Stimulated activated CD4-positive, alpha-beta T cell treated with anti-CD3 and anti-CD28 coated beads, Interleukin-2, amount 100 ng/mL, for 24 hours (primary cell): Measurements from ENCODE around the gene SYT2.
"Not testable (repeated sequence)": the region's sequence is repeated elsewhere in the genome, so short reads cannot be mapped to it uniquely, and the experiment has no call there.

Source experiments
- DNase-seq, 2 donors: peaks; one replicate each; pipeline ENCODE4 v3.0.0-alpha.2; 2020

SYT2 gene

DNA sequence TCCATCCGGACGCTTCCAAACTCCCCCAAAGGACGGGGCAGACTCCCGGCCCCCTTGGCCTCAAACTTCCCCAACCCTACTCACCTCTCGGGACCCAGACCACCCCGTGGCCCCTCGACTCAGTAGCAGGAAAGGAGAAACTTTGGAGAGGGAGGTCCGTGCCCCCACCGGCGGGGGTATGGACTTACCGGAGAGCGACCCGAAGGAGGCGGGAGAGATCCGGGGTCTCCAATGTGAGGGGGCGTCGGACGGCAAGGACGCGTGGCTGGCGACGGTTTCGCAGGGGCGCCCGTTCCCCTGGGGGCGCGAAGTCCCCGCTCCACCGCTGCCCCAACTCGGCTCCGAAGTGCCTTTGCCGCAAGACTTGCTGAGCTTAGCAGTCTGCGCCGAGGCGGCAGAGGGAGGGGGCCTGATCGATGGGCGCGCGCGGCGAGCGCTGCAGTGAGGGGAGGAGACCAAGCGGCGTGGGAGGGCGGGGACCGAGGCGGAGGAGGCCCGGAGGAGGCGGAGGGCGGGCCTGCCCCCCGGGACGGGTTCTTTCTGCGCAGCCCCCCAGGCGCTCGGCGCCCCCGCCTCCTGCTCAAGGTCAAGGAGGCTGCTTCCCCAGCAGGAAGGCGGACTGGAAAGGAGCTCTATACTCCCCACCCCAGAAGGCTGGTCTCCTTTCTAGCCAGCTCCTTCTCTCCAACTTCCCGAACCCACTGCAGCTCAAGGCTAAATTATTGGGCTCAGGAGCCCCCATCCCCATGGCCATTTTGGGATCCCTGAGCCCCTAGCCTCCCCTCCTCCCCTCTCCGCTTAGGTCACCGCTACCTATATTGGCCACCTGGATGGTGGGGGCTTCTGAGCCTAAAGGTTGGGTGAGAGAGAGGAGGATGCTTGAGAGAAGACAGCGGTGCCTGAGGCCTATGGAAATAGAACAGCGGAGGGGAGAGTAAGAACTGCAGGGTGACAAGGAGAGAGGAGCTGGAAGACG lies at the start of gene SYT2:
TSS of gene SYT2 (minus strand) at position 385 of the 976 bp plus-strand sequence. CDS start 104,682 bp downstream, outside the sequence.
- peak in 1 of 2 donors; percentile 41 for DNase-seq

DNA sequence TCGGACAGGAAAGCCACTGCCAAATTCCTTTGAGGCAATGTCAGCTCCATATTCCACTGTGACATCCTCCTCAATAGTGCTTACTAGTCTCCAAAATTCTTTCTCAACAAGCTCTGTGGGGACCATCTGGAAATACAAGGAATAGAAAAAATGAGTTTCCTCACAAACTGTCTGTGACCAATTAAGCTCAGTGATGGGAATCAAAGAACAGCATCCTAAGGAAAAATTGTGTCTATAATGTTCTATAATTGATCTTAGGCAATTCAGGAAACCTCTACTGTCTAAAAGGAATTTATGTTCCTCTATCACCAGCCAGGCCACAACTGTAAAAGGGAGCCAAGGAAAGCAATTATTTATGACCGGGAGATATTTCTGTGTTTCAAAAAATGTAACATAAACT lies 46.1 kb upstream of the SYT2 start:
- no peak for DNase-seq

DNA sequence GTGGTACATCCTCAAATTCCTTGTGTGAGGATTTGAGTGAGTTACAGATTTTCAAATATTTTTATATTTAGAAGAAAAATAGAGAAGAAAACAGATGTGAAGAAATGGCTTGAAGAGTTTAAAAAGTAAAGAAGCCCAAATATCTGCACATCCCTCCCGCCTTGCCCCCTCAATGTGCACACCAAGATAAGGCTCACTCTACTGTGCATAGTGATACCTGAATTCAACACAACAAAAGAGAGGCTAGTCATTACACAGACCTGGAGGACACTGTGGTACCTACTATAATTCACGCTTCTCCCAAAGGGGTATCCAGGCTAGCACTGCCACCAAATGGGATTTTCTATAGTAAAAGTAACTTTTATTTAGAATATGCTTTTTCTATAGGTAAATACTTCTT lies 44.0 kb upstream of the SYT2 start:
- no peak for DNase-seq

DNA sequence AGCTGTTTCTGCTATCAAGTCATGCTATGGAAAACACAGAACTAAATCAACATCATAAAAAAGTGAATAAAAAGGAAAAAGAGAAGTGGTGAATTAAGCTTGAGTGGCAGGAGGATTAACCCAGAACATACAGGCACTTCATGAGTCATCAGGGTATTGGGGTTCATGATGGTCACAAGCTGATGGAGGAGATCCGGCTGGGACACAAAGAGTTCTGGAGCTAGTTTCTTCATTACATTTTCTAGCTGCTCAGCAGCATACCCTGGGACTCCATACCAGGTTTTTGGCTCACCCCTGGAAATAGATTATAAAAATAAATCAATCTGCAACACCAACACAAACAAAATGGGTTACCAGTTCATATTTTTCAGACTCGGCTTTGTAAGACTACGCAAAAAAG lies 42.5 kb upstream of the SYT2 start:
- DNase-seq: no peak

DNA sequence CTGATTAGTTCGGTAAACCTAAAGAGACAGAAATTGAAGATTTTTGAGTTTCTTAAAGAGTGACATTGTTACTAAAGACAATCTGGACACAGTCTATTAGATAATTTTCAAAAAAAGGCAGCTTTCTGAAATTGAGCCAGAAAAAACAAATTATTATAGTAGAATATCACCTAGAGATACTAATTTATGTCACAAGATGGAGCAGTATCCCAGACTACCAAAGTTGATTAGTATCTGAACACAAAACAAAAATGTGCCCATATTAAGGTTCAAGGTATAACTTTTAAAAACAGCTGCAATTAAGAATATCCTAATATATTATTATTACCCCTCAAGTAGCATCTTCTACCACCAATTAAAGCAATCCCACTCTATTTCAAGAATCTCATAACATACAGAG lies 40.5 kb upstream of the SYT2 start:
- no peak for DNase-seq

DNA sequence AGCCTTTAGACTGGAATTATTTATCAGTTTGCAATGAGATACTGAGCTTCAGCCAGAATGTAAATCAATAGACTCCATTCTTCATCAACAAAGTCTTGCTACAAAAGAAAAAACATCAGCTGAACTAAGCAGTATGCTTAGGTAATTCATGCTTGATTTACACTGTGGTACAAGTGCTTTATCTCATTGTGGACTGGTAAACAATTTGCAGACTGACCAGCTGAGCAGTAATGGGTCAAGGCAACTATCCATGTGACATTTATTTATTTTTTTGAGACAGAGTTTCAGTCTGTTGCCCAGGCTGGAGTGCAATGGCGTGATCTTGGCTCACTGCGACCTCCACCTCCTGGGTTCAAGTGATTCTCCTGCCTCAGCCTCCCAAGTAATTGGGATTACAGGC lies 39.8 kb upstream of the SYT2 start:
- DNase-seq: no peak

DNA sequence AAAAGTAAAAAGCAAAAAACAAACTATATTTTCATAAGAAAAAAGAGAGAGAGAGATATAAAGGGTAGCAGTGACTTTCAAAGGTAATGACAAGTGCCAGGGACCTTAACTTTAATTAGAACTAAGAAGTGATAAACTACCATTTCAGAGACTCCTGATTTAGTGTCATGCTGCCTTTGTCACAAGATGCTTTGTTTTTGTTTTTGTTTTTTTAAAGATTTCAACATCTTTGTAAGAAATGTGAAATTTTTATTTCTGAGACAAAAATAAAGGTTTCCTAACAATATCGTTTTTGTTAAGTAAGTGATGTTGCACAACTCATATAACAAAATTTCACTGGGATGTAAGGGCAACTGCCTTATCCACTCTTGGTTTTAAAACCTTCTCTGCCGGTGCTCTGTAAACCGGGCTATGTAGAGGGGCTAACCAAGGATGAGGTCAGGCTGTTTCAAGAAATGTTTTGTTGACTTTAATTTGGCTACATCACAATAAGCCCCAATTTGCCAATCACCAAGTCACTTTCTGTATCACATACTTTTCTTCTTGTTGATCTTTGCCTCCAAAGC lies 35.2 kb upstream of the SYT2 start:
- DNase-seq: no peak

DNA sequence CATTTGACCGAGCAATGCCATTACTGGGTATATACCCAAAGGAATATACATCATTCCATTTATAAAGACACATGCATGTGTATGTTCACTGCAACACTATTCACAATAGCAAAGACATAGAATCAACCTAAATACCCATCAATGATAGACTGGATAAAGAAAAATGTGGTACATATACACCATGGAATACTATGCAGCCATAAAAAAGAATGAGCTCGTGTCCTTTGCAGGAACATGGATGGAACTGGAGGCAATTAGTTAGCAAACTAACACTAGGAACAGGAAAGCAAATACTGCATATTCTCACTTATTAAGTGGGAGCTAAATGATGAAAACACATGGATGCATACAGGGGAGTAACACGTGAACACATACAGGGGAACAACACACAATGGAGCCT lies 34.5 kb upstream of the SYT2 start:
- DNase-seq: not testable (repeated sequence)

DNA sequence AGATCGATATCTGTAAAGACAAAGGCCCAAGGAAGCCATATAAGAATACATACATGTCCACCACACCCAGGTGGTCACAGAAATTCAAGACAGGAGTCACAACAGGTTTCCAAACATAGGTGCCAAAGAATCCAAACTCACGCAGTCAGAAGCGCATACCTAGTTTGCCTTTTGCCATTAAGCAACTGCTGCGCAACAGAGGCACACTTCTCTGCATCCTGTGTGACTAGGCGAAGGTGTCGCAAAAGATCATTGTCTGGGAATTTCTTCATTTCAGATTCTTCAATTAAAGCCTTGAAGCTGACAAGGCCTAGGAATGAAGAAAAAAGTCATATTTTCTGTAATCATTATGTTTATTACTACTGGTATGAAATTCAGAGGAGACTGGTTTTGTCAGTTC lies 32.2 kb upstream of the SYT2 start:
- no peak for DNase-seq

DNA sequence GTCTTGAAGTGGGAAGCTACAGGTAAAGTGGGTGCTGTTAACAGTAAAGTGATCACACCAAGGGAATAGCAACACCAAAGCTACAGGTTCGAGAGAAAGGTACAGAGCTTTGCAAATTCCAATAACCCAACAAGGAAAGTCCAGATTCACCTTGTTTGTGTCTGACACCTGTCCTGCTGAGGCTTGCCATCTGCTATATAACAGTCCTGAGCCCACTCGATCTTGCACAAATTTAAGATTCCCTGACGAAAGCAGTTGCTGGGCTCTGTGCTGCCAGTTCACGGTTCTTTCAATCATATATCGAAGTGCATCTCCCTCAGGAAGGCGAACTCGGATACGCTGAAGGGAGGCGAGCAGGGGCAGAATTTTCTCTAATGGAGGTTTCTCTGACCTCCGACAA lies 23.0 kb upstream of the SYT2 start:
- DNase-seq: no peak

DNA sequence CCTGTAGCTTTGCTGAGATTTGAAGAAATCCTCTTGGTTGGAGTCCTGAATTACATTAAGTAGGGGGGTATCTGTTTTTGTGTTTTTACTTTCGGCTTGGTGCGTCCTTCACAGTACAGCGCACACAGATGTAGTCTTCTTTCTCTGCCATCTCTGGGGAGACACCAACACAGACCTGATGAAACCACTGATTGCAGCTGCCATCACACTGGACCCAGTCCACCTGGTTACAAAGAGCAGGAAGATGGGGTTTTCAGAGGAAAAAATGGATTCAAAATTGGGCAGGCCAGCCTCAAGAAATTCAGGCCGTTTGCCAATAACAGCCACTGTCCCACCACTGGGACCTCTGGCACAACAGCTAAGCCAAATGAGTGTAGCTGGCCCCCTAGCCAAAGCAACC lies 18.7 kb upstream of the SYT2 start:
- DNase-seq: no peak

DNA sequence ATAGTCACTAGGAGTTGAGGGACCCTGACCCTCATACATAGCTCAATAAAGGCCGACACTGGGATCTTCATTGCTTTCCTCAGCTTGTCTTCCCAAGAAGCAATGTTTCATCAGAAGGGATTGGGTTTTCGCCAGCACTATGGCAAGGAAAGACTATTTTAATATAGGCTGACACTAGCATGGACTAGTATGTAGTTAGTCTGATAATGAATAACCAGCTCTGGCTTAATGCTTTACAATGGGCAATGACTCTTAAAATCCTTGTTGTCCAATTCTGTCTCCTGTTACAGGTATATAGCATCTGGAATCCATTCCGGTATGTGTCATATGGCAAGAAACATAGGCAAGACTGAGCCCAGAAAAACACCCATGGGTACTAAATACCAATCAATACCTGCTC lies 15.3 kb upstream of the SYT2 start:
- no peak for DNase-seq

DNA sequence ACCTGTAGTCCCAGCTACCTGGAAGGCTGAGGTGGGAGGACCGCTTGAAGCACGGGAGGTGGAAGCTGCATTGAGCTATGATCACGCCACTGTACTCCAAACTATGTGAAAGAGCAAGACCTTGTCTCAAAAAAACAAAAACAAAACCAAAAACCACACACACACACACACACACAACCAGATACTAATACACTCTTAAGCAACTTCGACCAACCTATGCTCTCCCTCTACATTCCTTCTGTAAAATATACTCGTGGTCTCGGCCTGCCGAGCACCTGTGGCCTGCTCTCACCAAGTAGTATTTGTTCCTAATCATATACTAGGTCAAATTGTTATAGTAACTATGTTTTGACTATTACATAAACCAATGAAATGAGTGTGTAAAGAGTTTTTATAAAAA lies 13.5 kb upstream of the SYT2 start:
- no peak for DNase-seq

DNA sequence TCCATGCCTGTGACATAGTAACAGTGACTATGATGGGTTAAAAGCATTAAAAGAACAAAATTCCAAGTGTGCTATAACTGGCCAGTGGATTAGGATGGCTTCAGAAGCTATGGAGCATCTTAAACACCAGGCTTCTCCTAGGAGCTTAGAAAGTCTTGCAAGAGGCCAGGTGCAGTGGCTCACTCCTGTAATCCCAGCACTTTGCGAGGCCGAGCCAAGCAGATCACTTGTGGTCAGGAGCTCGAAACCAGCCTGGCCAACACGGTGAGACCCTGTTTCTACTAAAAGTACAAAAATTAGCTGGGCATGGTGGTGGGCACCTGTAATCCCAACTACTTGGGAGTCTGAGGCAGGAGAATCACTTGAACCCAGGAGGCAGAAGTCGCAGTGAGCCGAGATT lies 12.8 kb upstream of the SYT2 start:
- not testable (repeated sequence) for DNase-seq

DNA sequence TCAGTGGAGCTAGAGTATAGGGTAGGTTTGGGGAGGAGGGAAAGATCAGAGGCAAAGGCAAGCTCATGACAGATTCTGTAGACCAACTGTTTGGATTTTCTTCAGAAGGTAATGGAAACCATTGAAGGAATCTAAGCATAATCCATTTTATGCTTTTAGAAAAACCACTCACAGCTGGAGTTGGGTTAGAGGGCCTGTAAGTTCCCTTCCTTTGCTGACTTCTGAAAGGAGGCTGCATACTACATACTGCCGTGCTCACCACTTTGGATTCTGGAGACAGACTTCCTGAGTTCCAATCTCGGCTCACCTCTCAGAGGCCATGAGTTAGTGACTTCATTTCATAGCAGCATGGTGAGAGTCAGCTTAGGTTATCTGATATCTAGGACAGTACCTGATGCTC lies 6.4 kb upstream of the SYT2 start:
- no peak for DNase-seq

DNA sequence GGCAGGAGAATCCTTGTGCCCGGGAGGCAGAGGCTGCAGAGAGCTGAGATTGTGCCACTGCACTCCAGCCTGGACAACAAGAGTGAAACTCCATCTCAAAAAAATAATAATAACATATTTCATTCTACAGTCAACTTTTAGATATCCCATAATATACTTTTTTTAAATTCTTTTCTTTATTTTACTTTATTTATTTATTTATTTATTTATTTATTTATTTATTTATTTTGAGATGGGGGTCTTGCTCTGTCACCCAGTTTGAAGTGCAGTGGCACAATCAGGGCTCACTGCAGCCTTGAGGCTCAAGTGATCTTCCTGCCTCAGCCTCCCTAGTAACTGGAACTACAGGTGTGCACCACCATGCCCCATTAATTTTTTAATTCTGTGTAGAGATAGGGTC lies 3.9 kb upstream of the SYT2 start:
- DNase-seq: not testable (repeated sequence)

DNA sequence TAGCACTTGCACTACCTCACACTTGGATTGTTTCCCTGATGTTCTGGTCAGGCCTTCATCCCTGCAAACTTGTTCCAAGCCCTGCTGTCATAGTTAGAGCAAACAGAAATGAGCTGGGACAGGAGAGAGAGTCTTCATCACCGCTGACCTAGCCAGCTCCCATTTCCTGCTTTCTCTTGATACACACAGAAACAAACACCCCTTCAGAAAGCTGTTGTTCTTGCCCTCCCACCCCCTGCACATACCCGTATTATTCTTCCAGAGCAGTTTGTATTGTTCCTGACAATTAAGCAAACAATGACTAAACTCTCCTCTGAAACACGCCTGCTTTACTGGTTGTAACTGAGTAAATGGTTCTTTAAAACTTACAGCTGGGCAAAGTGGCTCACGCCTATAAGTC lies 2.9 kb upstream of the SYT2 start:
- no peak for DNase-seq

DNA sequence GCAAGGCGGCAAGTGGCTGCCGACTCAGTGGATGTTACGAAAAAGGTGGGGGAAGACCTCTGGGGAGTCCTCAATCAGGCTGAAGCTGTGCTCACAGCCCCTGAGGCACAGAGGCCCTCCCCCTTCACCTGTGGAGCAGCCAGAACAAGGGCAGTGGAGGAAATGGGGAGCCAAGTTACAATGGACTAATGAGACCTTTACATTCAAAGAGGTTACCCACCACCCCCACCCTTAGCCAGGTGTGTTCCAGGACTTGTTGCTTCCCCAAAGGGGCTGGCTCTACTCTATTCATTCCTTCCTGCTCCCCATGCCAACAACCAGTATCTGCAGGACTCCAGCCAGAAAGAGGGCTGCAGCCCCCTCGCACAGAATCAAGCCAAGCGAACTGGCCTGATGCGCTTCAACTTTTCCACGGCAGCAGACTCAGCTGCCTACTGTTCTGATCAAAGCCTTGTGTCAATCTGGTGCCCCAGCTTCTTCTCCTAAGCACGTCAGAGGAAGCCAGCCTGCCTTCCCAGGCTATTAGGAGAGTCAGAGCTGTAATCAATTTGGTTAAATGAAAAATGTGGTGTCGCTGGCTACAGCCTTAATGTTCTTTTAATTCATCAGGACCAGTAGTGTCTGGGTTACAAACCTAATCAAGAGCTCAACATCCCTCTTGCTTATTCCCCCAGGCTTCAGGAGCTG lies 1.8 kb upstream of the SYT2 start:
- no peak for DNase-seq

DNA sequence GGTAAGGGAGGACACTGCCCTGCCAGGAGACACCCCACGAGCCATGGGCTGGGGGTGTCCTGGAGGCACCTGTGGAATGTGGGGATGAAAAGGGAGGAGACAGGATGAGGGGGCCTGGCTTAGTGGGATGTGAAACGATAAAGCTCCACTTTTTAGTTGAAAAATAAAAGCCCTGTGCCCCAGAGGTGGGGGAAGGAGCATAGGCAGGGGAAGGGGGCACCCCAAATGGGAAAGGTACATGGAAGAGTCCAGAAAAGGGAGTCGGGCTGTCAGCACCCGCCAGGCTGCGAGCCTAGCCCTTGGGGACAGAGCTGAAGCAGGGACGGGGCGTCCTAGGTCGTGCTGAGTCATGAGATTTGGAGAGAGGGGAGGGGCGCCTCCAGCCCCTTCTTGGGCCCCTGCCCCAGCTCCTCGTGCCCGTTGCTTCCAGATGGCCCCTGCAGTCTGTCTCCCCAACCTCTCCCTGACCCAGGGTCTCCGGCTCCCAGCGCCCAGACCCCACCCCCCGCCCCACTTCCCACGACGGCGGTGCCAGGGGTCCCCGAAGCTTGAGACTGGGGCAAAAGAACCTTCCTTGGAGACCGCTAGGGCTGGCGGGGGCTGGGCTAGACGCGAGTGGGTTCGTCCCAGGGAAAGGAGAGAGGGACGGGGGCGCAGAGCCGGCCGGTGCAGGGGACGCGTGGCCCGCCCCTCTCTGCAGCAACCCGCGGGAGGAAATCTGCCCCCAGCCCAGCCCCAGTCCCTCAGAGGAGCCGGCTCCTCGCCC lies 795 bp downstream of the SYT2 start:
- DNase-seq: no peak

DNA sequence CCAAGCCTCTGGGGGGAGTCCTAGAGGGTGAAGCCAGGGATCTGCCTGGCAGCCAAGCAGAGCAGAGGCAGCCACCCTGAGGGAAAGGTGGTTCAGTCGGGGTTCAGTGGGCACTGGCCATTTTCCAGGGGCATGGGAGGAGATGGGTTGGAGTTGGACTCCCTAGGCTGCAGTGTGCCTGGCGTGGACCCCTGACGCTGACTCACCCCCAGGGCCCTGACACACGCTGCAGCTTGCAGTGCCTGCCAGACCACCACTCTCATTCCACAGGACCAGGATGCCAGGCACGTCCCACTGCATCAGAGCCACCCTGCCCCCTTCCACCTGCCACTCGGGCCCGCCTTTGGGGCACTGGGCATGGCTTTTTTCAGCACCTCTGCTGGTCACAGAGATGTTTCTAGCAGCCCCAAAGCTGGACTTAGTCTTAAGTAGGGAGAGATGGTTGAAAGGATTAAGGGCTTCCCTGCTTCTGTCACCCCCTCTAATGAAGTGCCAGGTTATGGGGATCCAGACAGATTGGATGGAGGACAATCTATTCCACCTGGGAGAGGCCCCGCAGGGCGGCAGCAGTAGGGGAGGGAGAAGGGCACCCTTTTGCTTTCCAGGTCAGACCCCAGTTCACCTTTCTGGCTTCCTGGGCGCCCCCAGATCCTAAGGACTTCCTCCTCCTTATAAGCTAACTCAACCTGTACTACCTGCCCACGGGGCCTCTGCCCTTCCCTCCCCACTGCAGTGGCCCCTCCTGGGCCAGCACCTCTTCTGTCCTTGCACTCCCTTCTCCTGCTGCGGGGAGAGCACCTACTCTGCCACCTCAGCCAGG lies 1.6 kb downstream of the SYT2 start:
- no peak for DNase-seq

DNA sequence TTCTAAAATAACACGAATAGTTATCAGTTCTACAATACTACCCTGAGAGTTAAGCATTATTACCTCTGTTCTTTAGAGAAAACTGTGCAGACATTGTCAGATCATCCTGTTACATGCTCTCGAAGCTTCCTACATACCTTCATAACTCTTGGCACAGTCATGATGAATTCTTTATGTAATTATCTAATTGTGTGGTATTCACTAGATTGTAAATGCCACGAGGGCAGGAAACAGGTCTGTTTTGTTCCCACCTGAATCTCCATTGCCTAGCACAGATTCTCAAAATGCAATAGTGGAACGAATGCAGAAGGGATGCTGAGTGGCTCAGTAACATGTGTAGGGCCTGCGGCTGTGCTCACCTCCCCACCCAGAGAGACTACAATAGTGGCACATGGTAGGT lies 3.4 kb downstream of the SYT2 start:
- DNase-seq: no peak

DNA sequence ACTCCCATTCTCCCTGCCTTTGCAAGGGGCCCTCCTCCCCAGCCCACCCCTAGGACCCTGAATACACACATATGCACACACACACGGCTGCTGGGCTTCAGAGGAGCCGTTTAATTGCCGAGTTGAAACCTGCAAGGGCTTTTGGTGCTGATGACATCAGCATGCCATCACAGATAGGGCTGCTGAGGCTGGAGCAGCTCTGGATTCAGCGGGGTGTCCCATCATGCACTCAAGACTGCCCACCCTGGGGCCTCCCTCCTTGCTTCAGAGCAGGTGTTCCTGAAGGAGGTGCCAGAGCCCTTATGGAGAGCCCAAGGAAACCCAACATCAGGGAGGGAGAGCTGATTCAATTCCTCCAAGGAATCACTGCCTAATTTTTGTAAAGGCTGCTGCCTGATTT lies 5.7 kb downstream of the SYT2 start:
- no peak for DNase-seq
